ENCODE results near the gene FADS3. TPM values are rescaled to one million over a fixed set of nuclear protein-coding genes. Genes with fewer than 3 reads are reported as not detected.
A peak's percentile ranks its signal among the peaks of the same experiment; 100 is the strongest.

The FADS3 gene
- total and polyA plus RNA-seq, 9 of the 15 experiments (the other 6 are each of a cell fraction or from before 2014, with no cell fraction given): 0.97 to 148 (median 92.7) TPM

DNA sequence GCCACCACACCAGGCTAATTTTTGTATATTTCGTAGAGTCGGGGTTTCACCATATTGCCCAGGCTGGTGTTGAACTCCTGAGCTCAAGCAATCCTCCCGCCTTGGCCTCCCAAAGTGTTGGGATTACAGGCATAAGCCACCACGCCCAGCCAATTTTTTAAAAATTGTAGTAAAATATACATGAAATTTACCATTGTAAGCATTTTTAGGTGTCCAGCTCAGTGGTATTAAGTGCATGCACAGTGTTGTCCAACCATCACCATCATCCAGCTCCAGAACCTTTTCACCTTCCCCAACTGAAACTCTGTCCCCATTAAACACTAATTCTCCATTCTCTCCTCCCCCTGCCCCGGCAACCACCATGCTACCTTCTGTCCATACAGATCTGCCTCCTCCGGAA, 8.5 kb downstream of the FADS3 start:
- H3K79me2 ChIP-seq (ENCODE audit: control insufficient read depth, insufficient read depth, low read length): peaks cover 31% of the 10 kb centered on the region
- H3K4me3 ChIP-seq: no peak overlapping the region
- no peak overlapping the region for H2AFZ ChIP-seq (ENCODE audit: low read depth, low read length)
- no peaks in the 10 kb centered on the region for H3K27me3 ChIP-seq (ENCODE audit: control insufficient read depth in 2 of 2, insufficient read depth in 2 of 2, low read length in 2 of 2)
- 71% methylated on average over 5 of the region's 6 CpGs for WGBS (ENCODE audit: insufficient coverage, low coverage, missing lambda C conversion rate)
- H3K9me3 ChIP-seq (replicated peaks; ENCODE audit: control insufficient read depth, insufficient read depth, low read depth, low read length): no peaks in the 10 kb centered on the region
- ATAC-seq: no peak
- H3K27ac ChIP-seq (ENCODE audit: extremely low read depth, low read depth, low read length): no peak overlapping the region
- no peak overlapping the region for H3K4me2 ChIP-seq (ENCODE audit: insufficient read depth, low read length)
- peaks cover 18 to 50% of the 10 kb centered on the region in 2 experiments; a peak in 4 of 5 replicates for H3K4me1 ChIP-seq (replicated peaks in 1 of 2; ENCODE audit: control insufficient read depth in 2 of 2, insufficient read depth in 2 of 2, low read length in 2 of 2)
- BruUV-seq (replicated peaks): no TSS peak
- intact Hi-C loops (cut with micrococcal nuclease) (no loop called here), in situ Hi-C loops (cut with MboI) (no loop called here)
- TF ChIP-seq, protein P1, sequence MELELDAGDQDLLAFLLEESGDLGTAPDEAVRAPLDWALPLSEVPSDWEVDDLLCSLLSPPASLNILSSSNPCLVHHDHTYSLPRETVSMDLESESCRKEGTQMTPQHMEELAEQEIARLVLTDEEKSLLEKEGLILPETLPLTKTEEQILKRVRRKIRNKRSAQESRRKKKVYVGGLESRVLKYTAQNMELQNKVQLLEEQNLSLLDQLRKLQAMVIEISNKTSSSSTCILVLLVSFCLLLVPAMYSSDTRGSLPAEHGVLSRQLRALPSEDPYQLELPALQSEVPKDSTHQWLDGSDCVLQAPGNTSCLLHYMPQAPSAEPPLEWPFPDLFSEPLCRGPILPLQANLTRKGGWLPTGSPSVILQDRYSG (tag; conservative IDR thresholded peaks at IDR 0.05; ENCODE audit: low read depth): no peak
- TF ChIP-seq C11orf30 (IDR thresholded peaks at IDR 0.05; ENCODE audit: low read depth) (peak; percentile 51; the same call in 1 of the 2 replicates), SMAD2 (IDR thresholded peaks at IDR 0.05; ENCODE audit: low read depth, low read length) (no peak), ZNF316 (IDR thresholded peaks at IDR 0.05) (peak; percentile 67), ZNF165 (CRISPR knock-in tag; IDR thresholded peaks at IDR 0.05; ENCODE audit: borderline replicate concordance) (no peak), MAFF (IDR thresholded peaks at IDR 0.05; ENCODE audit: low read length) (peak; percentile 14; the same call in 1 of the 2 replicates)
- TF ChIP-seq, protein P2, sequence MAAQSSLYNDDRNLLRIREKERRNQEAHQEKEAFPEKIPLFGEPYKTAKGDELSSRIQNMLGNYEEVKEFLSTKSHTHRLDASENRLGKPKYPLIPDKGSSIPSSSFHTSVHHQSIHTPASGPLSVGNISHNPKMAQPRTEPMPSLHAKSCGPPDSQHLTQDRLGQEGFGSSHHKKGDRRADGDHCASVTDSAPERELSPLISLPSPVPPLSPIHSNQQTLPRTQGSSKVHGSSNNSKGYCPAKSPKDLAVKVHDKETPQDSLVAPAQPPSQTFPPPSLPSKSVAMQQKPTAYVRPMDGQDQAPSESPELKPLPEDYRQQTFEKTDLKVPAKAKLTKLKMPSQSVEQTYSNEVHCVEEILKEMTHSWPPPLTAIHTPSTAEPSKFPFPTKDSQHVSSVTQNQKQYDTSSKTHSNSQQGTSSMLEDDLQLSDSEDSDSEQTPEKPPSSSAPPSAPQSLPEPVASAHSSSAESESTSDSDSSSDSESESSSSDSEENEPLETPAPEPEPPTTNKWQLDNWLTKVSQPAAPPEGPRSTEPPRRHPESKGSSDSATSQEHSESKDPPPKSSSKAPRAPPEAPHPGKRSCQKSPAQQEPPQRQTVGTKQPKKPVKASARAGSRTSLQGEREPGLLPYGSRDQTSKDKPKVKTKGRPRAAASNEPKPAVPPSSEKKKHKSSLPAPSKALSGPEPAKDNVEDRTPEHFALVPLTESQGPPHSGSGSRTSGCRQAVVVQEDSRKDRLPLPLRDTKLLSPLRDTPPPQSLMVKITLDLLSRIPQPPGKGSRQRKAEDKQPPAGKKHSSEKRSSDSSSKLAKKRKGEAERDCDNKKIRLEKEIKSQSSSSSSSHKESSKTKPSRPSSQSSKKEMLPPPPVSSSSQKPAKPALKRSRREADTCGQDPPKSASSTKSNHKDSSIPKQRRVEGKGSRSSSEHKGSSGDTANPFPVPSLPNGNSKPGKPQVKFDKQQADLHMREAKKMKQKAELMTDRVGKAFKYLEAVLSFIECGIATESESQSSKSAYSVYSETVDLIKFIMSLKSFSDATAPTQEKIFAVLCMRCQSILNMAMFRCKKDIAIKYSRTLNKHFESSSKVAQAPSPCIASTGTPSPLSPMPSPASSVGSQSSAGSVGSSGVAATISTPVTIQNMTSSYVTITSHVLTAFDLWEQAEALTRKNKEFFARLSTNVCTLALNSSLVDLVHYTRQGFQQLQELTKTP (IDR thresholded peaks at IDR 0.05; ENCODE audit: low read depth in 1 of 2, partially characterized antibody in 2 of 2): no peak
- TF ChIP-seq, protein P3, sequence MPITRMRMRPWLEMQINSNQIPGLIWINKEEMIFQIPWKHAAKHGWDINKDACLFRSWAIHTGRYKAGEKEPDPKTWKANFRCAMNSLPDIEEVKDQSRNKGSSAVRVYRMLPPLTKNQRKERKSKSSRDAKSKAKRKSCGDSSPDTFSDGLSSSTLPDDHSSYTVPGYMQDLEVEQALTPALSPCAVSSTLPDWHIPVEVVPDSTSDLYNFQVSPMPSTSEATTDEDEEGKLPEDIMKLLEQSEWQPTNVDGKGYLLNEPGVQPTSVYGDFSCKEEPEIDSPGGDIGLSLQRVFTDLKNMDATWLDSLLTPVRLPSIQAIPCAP (CRISPR knock-in tag; IDR thresholded peaks at IDR 0.05; ENCODE audit: borderline replicate concordance): no peak
- H4K20me1 ChIP-seq (replicated peaks; ENCODE audit: control insufficient read depth, insufficient read depth, low read length): 0 out of 2 replicates have a peak, but pooled peaks cover 7% of the 10 kb centered on the region
- CTCF ChIA-PET (ENCODE audit: low intra/inter-chr PET ratio): no interaction called here
- no peak for DNase-seq (ENCODE audit: extremely low read depth in 1 of 4, low spot score in 3 of 4)
- POLR2A ChIA-PET: interaction anchor here (0.5 to 2.3 kb wide), 5 partner anchors 81 to 448 kb away, joined by 3 to 9 read pairs (median 3); partner anchors contain the start of gene FTH1
- peaks cover 7% of the 10 kb centered on the region for H3K9me1 ChIP-seq (ENCODE audit: control insufficient read depth, insufficient read depth, low read length)
- H3K36me3 ChIP-seq (ENCODE audit: control insufficient read depth, insufficient read depth, low read length): peaks cover 19% of the 10 kb centered on the region; the same call in 2 of the 3 replicates
- FAIRE-seq: no peak
- no peak overlapping the region; a peak in 1 of 4 replicates for H3K9ac ChIP-seq (ENCODE audit: insufficient read depth in 1 of 2, low read depth in 2 of 2, low read length in 2 of 2)

All from K562 (cell line).